K562 (cell line): ENCODE measurements around the gene MBOAT7. TPM values are rescaled to one million over a fixed set of nuclear protein-coding genes. Genes with fewer than 3 reads are reported as not detected.

Experiments used
- ARID1B ChIP-seq: fragments of 450-650 bp; IDR thresholded peaks from 2 replicates; pipeline ENCODE4 v1.6.1; 2016; ENCODE audit warnings: antibody characterized with exemption, mild to moderate bottlenecking, inconsistent platforms
- HMGN3 ChIP-seq: IDR thresholded peaks from 2 replicates; pipeline ENCODE4 v1.6.1; 2011; ENCODE audit warnings: borderline replicate concordance, low read depth, mild to moderate bottlenecking, mixed read lengths, low read length; ENCODE audit not compliant: insufficient read length; ENCODE audit errors: extremely low read depth
- HNRNPK ChIP-seq: fragments of 200-400 bp; formaldehyde crosslinking; IDR thresholded peaks from one replicate; pipeline ENCODE4 v1.6.1; 2018; ENCODE audit warnings: mild to moderate bottlenecking, low read depth, low read length; ENCODE audit not compliant: poor library complexity, severe bottlenecking
- ILK ChIP-seq: fragments of 450-650 bp; IDR thresholded peaks from 2 replicates; pipeline ENCODE4 v1.6.1; 2016; ENCODE audit warnings: missing genetic modification characterization, low read depth, mild to moderate bottlenecking, missing compliant biosample characterization, moderate library complexity, borderline replicate concordance
- MCM5 ChIP-seq: fragments of 450-650 bp; IDR thresholded peaks from 2 replicates; pipeline ENCODE4 v1.6.1; 2016; ENCODE audit warnings: low read depth
- PHF8 ChIP-seq: fragments of 200-600 bp; sonication (generic); IDR thresholded peaks from 2 replicates; pipeline ENCODE4 v1.6.1; 2012; ENCODE audit warnings: mixed run types, mild to moderate bottlenecking, inconsistent platforms, low read length, moderate library complexity, borderline replicate concordance
- TGIF2 ChIP-seq: sonication (generic); formaldehyde crosslinking; IDR thresholded peaks from 2 replicates; pipeline ENCODE4 v1.8.1; 2022; ENCODE audit warnings: mild to moderate bottlenecking, missing genetic modification reagents, moderate library complexity
- ZNF174 ChIP-seq: fragments of 250-450 bp; sonication (Bioruptor Pico); IDR thresholded peaks from 2 replicates; pipeline ENCODE4 v1.4.0; 2020; ENCODE audit warnings: mild to moderate bottlenecking
- ZNF407 ChIP-seq: fragments of 450-650 bp; IDR thresholded peaks from 2 replicates; pipeline ENCODE4 v1.6.1; 2016; ENCODE audit warnings: low read depth
- polyA plus RNA-seq, 8 experiments: library from polyadenylated mRNA; depleted of rRNA in 4 of 8; stranded (reverse) in 5 of 8; unstranded in 3 of 8; fragments of >200 nt; fragmentation: Nextera tagmentation in 2 of 8; fragmentation: Illumina TruSeq in 1 of 8; extraction: Ambion mirVana in 2 of 8; extraction: Trizol in 1 of 8; gene quantifications; 2 replicates each; pipeline versions ENCODE4 v1.2.1 to v1.2.3, GENCODE V29; 2011 to 2014; ENCODE audit warnings: inconsistent platforms in 1 of 8, missing spikeins in 1 of 8
- total RNA-seq, 7 experiments: library from RNA; depleted of rRNA in 6 of 7; stranded (reverse); fragments of >200 nt in 6 of 7; fragmentation: Illumina TruSeq in 2 of 7; extraction: Trizol in 2 of 7; gene quantifications; 2 replicates each; pipeline versions ENCODE4 v1.2.1 to v1.2.3, GENCODE V29; 2011 to 2021; ENCODE audit warnings: low replicate concordance in 1 of 7
- TF ChIP-seq, protein P1 (sequence below): fragments of 250-450 bp; sonication (Bioruptor Pico); IDR thresholded peaks from 2 replicates; pipeline ENCODE4 v1.9.0; 2021; ENCODE audit warnings: mild to moderate bottlenecking

MBOAT7 gene
- total and polyA plus RNA-seq, 9 of the 15 experiments (the other 6 are each of a cell fraction or from before 2014, with no cell fraction given) = 1.4 to 153 (median 56.1) TPM

DNA sequence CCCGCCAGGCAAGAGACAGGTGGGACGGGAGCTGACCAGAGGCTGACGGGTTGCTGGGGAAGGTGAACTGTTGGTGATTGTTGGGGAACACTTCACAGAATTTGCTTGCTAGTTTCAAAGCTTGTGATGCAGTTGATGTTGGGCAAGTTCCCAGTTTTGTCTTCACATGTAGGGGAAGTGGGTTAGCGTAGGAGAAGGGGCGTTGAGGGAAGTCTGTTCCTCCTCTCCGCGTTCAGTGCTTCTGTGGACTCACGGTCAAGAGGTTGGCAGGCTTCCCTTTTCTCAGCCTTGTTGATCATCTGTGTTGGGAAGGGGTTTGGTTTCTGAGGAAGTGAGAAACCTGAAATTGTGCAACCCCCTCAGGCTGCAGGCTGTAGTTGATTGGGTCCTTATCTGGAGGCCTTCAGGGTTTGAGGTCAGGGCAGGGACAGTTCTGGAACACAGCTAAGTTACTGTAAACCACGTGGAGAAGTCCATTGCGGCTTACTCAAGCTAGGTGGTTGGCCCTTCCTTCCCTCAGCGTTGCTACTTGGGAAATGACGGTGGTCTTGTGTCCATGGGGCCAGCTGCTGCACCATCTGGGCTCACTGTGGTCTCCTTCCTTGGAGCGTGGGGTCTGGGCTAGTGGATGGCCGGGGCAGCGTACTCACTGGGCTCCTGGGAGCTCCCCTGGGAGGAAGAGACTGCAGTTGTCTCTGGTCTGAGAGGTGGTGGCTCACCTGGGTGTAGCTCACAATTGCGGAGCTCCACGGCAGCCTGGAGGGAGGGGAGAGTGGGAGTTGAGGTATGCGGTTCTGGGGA is 18.8 kb upstream of the MBOAT7 start (continued):
- TF ChIP-seq PHF8 (no peak), ILK (tag) (no peak), ARID1B (peak; percentile 95), MCM5 (no peak), HMGN3 (peak; percentile 52), HNRNPK (no peak), TGIF2 (CRISPR knock-in tag) (no peak), ZNF407 (no peak), ZNF174 (no peak)
- TF ChIP-seq, protein P1, sequence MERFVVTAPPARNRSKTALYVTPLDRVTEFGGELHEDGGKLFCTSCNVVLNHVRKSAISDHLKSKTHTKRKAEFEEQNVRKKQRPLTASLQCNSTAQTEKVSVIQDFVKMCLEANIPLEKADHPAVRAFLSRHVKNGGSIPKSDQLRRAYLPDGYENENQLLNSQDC (CRISPR knock-in tag) = peak; percentile 65; the same call in 1 of the 2 replicates
